Mesenteric fat pad (tissue), 1 donor: Measurements from ENCODE around the gene NCOA5. TPM values are rescaled to one million over a fixed set of nuclear protein-coding genes. Genes with fewer than 3 reads are reported as not detected.
"Not testable (repeated sequence)": the region's sequence is repeated elsewhere in the genome, so short reads cannot be mapped to it uniquely, and the experiment has no call there.

Experiments
- DNase-seq: peaks from one replicate; pipeline ENCODE4 v3.0.0-alpha.2; 2020; ENCODE audit warnings: low spot score
- total RNA-seq: library from RNA; stranded (reverse); fragmentation: NEBNext Ultra II Directional; extraction: Animal tissue kit (Norgen Biotek cat#: 25700); gene quantifications from one replicate; pipeline ENCODE4 v1.2.1, GENCODE V29; 2021
- donor health status: DM: yes; HTN: yes; CAD: no.

Gene NCOA5
- total RNA-seq, 1 donor from 2014 or later = 23.3 TPM

DNA sequence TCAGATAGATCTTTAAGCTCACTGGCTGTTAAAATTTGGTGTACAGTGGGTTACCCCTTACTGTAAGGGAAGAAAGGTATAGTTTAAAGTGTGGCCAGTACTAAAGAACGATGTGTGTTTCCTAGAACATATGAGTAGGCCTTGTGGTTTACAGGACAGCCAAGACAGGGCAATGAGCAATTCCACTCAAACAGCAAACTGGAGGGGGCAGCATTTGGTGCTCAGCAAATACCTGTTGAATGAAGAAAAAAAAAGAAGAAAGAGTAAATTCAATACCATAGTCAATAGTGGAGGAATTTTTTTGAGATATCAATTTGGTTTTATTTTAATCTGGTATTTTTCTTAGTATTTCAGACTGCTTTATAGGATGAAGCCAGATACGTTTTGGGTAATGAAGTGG, 3.8 kb upstream of the NCOA5 start:
- no peak for DNase-seq

- not testable (repeated sequence) for DNase-seq
These were observed 2.1 kb upstream of the NCOA5 start for GRCh38 chr20:46091622-46092535.

GRCh38 chr20:46089167-46089416, 670 bp downstream of the NCOA5 start:
- no peak for DNase-seq

DNA sequence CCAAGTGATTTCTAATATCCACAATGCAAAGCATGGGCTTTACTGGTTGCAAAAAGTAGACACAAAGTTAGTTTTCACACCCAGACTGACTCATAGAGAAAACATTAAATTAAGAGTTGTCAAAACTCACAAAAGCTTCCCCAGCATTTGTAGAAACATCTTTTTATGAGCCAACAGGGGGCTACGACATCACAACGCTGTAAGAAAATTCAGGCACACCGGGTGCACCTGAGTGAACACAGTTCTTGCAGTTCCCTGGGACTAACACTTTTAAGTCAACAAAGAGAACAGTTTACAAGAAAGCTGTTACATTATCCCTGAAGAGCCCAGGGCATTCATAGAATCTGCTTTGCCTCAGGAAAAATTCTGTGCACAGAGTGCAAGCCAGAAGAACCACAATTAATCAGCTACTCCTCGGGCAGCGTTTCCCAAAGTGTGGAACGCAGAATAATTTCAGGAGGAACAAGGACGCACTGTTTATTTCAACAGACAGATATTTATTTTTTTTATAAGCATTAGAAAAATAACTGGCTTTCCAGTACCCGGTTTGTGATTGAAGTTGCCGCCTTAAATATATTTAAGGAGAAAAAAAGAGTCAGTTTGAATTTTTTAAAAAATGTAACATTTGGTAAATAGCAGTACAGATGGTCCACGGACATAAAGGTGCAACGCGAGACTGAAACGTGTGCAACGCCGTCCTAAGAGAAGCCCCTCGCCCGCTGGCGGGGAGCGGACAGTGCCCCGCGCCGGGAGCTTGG, 1.2 kb downstream of the NCOA5 start:
- DNase-seq = no peak

- DNase-seq = no peak
These were observed 2.6 kb downstream of the NCOA5 start for GRCh38 chr20:46087161-46087560.

GRCh38 chr20:46085179-46085851, 4.4 kb downstream of the NCOA5 start:
- no peak for DNase-seq

GRCh38 chr20:46084805-46085178, 5.0 kb downstream of the NCOA5 start:
- no peak for DNase-seq

GRCh38 chr20:46083531-46084061, 6.2 kb downstream of the NCOA5 start:
- no peak for DNase-seq

DNA sequence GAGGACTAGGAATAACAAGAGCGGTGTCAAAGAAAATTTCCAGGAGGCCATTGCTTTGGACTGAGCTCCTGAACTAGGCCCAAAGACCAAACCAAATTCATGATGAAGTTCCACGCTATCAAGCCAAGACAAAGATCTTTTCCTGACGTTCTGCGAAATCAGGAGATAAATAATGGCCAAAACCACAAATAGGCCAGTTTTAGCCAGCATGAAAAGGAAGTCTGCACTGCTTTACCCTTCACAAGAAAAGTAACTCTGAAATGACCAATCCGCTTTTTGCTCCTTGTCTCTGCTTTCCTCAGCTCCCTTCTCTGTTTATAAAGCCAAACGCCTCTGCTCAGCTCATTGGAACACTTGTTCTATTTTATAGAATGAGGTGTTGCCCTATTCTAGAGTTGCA, 6.7 kb downstream of the NCOA5 start:
- DNase-seq = no peak

- DNase-seq = no peak
These were observed 8.7 kb downstream of the NCOA5 start for GRCh38 chr20:46081074-46081473.

DNA sequence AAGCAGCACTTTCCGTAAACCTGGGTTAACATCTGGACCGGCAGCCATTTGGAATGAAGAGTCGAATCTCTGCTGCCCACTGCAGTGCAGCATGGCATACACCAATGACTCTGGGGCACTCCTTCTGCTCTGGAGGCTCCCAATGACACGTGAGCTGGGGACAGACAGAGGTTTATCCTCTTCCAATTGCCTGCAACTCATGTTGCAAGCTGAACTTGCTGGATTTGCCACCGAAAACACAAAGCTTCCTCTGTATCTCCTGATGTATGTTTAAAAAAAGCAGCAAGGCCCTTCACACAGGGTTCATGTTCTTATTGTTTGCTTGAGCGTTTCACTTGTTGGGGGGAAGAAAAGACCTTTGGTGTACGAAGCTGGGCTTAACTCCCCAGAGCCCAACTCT, 10.8 kb downstream of the NCOA5 start:
- DNase-seq = no peak

DNA sequence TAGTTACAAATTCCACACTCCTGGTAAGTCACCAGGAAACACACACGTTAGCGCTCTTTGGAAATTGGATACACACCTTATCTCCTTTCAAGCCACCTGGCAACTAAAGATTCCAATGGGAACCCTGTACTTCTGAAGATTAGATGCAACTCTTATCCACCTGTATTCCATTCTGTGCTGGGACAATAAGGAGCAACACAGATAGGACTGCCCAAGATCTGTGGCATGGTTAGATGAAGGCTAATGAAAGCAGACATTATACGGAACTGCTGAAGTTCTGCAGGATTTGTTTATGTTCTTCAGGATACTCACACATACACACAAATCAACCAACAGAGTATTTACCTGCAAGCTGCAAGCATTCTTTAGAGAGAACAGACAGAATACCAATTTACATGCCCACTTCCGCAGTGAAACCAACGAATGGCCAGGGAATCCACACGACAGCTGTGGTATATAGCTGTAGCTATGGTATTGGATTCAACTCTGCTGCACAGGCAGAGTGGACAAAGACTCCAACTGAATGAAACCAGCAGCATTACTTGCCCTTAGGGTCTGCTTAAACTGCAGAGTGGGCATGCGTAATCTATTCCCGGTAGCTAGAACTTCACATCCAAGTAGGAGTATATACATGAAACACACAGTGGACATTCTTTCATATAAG, 12.0 kb downstream of the NCOA5 start:
- no peak for DNase-seq

DNA sequence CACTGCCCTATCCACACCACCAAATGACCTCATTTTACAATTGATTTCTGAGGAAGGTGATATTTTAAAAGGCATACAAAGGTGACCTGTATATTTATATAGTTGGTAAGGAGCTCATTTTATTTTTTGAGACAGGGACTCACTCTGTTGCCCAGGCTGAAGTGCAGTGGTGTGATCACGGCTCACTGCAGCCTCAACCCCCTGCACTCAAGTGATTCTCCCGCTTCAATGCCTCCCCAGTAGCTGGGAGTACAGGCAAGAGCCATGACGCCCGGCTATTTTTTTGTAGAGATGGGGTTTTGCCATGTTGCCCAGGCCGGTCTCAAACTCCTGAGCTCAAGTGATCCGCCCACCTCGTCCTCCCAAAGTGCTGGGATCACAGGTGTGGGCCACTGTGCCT, 13.0 kb downstream of the NCOA5 start:
- no peak for DNase-seq

DNA sequence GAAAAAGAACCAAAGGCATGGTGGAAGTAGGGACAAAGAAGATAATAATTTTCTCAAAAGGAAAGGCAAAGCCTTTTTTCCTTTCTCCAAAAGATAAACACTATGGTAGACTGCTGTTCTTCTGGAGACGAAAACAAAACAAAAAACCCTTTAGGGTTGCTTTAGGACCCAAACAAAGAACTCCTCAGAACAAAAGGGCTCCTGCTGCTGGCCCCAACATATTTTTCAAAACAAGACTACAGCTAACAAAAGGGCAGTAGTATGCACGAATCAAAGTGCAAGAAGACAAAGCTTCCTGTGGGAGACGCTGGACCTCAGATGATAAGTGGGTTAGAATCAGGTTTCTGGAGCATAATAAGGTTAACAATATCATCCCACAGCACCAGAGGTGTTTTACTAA, 15.8 kb downstream of the NCOA5 start:
- no peak for DNase-seq

DNA sequence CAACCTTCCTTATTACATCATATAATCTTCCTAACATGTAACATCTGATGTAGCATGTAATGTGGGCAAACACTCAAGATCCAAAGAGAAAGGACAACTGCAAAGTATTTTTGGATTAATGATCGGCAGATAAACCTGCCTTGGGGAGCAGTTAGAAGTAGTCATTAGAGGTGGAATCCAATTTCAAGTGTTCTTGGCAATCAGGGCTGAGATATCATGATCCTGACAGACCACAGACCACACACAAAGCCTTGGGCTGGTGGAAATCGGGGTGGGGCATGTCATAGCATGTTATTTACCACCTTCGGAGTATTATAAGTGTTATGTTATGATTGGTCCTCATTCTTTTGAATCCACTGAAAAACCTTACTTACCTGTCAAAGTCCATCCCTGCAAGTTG, 16.3 kb downstream of the NCOA5 start:
- DNase-seq = no peak

- no peak for DNase-seq
These were observed 16.7 kb downstream of the NCOA5 start for GRCh38 chr20:46073024-46073423.

GRCh38 chr20:46071573-46071972, 18.2 kb downstream of the NCOA5 start:
- DNase-seq = no peak

DNA sequence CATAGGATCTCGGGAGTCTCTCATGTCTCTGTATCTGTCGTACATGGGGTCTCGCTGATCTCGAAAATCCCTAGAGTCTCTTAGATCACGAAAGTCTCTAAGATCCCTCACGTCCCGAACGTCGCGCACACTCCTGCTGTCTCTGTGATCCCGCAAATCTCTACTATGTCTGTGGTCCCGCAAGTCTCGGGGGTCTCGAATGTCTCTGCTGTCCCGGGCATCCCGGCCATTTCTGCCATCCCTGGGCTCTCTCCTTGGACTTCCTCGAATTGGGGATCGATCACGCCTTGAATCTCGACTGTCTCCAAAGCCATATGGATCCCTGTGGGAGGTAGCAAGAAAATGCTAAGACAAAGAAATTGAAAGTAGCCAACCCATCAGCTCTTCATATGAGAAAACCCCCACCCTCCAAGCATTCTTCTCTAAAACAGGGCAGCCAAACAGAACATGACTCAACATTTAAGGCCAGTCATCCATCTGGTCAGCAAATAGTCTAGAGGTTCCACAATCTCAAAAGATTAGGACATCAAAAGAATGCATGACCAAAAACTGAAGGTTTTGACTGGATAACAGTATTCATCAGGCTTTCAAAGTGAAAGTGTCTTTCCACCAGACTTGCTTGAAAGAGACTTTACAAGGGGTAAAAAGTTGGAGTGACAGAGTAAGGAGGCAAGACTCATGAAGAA, 19.4 kb downstream of the NCOA5 start:
- no peak for DNase-seq

- DNase-seq = no peak
These were observed 24.1 kb downstream of the NCOA5 start for GRCh38 chr20:46065691-46066090.

GRCh38 chr20:46065006-46065405, 24.8 kb downstream of the NCOA5 start:
- DNase-seq = no peak

DNA sequence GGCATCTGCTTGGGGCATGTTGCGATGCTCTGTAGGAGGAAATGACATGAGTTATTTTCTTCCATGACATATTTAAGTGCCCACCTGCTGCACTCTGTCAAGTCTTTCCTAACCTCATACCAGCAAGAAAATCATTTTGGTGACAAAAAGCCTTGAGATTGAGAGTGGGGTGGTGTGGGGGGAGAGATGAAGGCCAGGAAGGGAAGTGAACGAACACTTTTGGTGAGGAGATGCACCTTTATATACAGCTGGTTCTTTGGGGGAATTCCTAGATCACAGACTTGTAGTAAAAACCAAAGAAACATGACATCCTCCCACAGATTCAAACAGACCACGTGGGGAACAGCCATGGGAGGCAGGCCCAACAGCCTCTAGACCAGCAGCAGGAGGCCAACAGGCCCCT, 26.1 kb downstream of the NCOA5 start:
- no peak for DNase-seq
